NOMO-1 treated with DMSO at 0.1 percent for 48 hours (cell line): ENCODE measurements around the gene UGT1A6.
A peak's percentile ranks its signal among the peaks of the same experiment; 100 is the strongest.
"Not testable (repeated sequence)": the region's sequence is repeated elsewhere in the genome, so short reads cannot be mapped to it uniquely, and the experiment has no call there.

Experiments used
- DNase-seq: peaks from one replicate; lab custom pipeline; 2025; ENCODE audit not compliant: unreplicated experiment; lab: John Stamatoyannopoulos, UW

UGT1A6 gene

DNA sequence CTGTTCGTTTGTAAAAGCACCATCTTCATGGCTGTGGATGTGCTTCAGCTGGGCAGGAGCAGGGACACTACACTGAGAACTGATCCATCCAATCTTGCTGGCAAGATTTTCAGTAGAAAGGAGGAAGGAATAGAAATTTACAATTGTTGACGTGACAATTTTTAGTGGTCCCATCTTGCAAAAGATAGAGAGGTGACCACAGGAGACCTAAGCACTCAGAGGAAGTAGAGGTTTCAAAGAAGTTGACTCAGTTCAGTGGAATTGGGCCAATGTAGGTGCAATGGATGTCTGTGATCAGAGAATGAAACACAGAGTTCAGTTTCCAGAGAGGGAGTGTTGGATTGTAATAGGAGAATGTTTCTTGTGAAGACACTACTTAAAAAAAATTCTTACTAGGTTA is 21.4 kb downstream of the UGT1A6 start:
- peak; percentile 21 for DNase-seq

- no peak for DNase-seq
These were observed 25.9 kb downstream of the UGT1A6 start, which contains the start of gene UGT1A4 for GRCh38 chr2:233718552-233718951. TSS of gene UGT1A4 (plus strand) at chr2:233718736. CDS start at chr2:233718821, 85 bp downstream.

DNA sequence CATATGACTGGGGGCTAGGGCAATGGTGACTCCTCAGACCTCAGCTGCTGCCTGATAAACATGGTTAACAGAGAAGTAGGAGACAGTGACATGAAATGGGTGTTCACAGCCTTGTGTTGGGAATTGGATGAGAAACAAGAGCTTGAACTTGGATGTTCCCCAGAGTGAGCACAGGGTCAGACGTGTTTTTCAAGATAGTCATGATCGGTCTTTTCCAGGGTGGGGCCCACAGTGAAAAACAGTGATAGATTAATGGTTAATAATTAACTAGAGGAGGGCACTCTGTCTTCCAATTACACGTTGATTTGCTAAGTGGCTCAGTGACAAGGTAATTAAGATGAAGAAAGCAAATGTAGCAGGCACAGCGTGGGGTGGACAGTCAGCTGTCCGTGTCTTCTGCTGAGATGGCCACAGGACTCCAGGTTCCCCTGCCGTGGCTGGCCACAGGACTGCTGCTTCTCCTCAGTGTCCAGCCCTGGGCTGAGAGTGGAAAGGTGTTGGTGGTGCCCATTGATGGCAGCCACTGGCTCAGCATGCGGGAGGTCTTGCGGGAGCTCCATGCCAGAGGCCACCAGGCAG is 36.1 kb downstream of the UGT1A6 start, which contains the start of gene UGT1A3:
Gene UGT1A3, plus strand, starts transcription at position 320 of the 579 bp plus-strand sequence. Its CDS starts 85 bp downstream, at position 405.
- no peak for DNase-seq

DNA sequence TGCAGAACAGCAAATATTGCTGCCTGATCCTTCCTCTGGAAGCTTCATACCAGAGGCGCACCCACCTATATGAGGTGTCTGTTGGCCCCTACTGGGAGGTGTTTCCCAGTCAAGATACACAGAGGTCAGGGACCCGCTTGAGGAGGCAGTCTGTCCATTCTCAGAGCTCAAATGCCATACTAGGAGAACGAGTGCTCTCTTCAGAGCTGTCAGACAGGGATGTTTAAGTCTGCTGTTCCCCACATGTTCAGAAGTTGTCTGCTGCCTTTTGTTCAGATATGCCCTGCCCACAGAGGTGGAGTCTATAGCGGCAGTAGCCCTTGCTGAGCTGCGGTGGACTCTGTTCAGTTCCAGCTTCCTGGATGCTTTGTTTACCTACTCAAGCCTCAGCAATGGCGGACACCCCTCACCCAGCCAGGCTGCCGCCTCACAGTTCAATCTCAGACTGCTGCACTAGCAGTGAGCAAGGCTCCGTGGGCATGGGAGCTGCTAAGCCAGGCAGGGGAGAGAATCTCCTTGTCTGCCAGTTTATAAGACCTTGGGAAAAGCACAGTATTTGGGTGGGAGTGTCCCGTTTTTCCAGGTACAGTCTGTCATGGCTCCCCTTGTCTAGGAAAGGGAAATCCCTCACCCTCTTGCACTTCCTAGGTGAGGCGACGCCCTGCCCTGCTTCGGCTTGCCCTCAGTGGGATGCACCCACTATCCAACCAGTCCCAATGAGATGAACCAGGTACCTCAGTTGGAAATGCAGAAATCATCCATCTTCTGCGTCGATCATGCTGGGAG is 44.4 kb downstream of the UGT1A6 start:
- DNase-seq, result not testable (repeated sequence)

DNA sequence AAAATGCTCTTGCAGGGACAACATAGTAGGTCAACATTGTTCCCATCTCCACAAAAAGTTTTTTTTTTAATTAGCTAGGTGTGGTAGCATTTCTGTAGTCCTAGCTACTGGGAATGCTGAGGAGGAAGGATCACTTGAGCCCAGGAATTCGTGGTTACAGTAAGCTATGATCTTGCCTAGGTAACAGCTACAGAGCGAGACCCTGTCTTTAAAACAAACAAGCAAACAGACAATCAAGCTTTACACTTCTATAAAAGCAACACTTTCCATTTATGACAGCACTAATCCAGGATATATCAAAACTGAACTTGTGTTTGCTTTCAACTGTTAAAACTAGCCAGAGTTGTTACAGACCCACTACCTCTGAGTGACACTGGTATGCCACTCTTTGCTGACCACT is 48.2 kb downstream of the UGT1A6 start:
- DNase-seq, result no peak

DNA sequence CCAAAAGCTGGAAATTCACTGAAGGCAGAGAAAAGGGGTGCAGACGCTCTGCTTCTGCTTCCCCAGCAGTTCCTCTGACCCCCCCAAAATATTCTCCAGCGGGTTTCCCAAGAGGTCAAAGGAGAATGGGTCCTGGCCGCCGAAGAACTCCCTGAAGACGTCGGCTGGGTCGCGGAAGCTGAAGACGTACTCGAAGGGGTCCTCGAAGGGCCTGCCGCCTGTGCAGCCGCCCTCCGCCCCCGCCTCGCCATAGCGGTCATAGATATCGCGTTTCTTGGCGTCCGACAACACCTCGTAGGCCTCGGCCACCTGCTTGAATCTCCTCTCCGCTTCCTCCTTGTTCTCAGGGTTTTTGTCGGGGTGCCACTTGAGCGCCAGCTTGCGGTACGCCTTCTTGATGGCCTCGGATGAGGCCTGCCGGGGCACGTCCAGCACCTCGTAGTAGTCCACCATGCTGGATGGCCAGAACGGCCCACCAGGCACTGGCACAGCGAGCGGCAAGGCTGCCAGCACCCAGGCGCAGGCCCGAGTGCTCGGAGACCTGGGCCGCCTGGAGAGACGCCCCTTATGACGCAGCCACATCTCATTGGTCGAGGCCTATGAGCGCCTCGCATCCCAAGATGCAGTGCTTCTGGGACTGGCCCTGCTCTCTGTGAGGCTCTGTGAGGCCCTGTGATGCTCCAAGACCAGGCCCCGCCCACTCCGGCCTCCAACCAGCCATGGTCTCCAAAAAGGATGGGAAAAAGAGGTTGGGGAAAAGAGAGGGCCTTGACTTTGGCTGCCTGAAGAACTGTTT is 51.0 kb downstream of the UGT1A6 start:
- DNase-seq, result no peak

DNA sequence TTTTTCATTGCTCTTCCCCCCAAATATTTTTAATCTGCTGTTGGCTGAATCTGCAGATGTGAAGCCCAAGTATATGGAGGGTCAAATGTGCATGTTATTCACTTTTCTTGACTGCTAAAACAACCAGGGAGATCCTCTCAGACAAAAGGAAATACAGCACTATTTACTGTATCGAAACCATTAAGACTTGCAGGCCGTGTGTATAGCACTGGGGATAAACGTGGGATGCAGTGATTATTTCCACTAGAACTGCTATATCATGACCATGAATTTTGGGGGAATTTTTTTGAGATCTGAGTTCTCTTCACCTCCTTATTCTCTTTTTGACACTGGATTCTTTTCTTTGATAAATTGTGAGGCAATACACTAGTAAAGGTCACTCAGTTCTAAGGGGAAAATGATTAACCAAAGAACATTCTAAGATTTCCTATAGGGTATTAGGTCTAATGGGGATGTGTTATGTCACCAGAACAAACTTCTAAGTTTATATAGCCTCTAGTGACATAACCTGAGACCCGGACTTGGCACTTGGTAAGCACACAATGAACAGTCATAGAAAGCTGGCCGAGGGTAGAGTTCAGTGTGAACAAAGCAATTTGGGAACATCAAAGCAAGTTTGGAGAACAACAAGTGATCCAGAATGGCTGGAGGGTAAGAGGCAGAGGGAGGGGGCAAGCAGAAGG is 52.5 kb downstream of the UGT1A6 start:
- DNase-seq, result no peak

DNA sequence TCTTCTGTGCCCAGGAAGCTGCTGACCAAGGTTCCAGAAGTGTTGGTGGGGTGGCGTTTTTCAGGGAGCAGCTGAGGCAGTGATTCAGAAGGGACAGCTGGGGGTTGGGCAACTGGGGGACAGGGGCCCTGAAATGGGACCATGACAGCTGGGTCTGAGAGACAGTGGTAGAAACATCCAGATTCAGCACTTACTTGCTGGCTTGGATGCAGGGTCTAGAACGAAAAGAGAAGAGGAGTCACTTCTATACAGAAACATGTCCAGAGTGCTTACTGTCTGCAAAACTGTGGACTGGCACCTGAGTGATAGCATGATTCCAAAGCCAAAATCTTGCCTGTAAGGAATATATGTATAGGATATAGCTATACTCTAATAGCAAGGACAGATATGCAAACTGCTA is 53.1 kb downstream of the UGT1A6 start:
- DNase-seq, result not testable (repeated sequence)

- no peak for DNase-seq
These were observed 54.0 kb downstream of the UGT1A6 start for GRCh38 chr2:233746475-233747282.

GRCh38 chr2:233747283-233747544 is 54.5 kb downstream of the UGT1A6 start:
- no peak for DNase-seq

DNA sequence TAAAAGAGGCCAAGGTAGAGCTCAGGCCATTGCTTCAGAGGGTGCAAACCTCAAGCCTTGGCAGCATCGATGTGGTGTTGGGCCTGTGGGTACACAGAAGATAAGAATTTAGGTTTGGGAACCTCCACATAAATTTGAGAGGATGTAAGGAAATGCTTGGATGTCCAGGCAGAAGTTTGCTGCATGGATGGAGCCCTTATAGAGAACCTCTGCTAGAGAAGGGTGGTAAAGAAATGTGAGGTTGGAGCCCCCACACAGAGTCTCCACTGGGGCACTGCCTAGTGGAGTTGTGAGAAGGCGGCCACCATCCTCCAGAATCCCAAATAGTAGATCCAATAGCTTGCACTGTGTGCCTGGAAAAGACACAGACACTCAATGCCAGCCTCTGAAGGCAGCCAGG is 58.0 kb downstream of the UGT1A6 start:
- not testable (repeated sequence) for DNase-seq

GRCh38 chr2:233751212-233752009 is 58.7 kb downstream of the UGT1A6 start:
- not testable (repeated sequence) for DNase-seq

GRCh38 chr2:233754872-233755611 is 62.4 kb downstream of the UGT1A6 start:
- DNase-seq, result no peak

GRCh38 chr2:233756429-233757081 is 63.9 kb downstream of the UGT1A6 start:
- DNase-seq, result no peak

DNA sequence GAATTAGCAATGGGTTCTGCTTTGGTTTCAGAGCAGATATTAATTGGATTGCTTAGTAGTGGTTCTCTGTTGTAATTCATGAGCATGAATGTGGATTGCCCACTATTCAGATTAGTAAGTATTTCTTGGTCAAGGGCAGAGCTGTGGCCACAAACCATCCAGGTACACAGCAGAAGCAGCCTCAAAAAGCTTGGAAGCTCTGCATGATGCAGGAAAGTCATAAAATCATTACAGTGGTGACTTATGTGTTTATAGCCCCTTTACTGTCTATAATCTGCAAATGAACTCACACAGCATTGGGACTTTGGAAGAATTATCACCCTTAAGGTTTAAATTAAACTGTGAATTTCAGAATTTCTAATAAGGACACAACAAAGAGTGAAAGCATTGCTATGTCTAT is 65.5 kb downstream of the UGT1A6 start:
- no peak for DNase-seq

DNA sequence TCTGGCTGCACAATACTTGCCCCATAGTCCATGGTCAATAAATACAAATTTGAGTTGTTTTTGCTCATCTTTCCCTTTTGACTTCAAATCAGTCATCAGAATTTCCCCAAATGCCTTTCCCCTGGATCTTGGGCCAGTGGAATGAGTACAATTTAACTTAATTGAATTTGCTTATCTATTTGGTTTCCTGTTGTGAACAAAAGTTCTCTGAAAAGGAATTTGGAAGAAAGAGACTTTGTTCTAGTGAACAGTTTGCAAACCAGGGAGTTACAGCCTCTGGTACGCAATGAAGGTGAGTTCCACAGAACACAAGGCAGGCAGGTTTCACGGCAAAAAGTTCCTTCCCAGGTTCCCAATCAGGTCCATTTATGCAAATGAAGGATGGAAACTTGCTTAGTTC is 66.2 kb downstream of the UGT1A6 start:
- DNase-seq, result no peak

DNA sequence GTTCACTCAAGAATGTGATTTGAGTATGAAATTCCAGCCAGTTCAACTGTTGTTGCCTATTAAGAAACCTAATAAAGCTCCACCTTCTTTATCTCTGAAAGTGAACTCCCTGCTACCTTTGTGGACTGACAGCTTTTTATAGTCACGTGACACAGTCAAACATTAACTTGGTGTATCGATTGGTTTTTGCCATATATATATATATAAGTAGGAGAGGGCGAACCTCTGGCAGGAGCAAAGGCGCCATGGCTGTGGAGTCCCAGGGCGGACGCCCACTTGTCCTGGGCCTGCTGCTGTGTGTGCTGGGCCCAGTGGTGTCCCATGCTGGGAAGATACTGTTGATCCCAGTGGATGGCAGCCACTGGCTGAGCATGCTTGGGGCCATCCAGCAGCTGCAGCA is 67.4 kb downstream of the UGT1A6 start, which contains the start of gene UGT1A1:
Gene UGT1A1, plus strand, starts transcription at position 228 of the 400 bp plus-strand sequence. Its CDS starts 18 bp downstream, at position 246.
- DNase-seq, result no peak

DNA sequence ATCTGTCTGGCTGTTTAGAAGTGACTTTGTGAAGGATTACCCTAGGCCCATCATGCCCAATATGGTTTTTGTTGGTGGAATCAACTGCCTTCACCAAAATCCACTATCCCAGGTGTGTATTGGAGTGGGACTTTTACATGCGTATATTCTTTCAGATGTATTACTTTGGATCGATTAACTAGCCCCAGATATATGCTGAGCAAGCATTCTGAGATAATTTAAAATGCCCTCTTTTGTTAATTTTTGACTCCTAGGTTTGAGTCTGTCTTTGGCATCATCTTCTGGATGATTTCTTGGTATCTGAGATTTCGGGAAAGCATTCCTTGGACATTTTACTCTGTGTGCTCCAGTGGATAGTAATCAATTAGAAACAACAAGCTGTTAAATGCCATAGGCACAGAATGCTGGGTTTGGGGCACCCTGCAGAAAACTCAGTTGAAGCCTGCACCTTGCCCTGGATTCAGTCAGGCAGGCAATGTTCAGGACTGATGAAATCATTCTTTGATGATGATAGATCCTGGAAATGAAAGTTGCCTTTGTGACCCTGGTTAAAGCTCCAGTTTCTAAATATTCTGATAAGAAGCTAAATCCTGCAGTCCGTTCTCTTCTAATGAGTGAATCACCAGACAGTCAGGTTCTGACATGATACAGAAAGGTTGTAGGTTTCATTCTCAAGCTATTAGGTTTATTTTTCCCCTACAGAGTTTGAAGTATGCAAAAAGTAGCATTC is 68.5 kb downstream of the UGT1A6 start:
- no peak for DNase-seq
